GM12878 (cell line): Measurements from ENCODE around the gene MAP3K10. TPM values are rescaled to one million over a fixed set of nuclear protein-coding genes. Genes with fewer than 3 reads are reported as not detected.

Source experiments
- ATAC-seq: fragments of 200-7000 bp; cut with Tn5 transposase; 3 replicates; pipeline ENCODE4 v1.9.1; 2020; ENCODE audit warnings: mild to moderate bottlenecking, moderate library complexity
- BruUV-seq: library from RNA; stranded (reverse); fragments of 400-500 nt; replicated peaks from 2 replicates; lab custom pipeline; 2021; lab: Mats Ljungman, UMichigan
- CTCF ChIA-PET: fragments of 300-600 bp; sonication (Branson Sonifier 250); formaldehyde crosslinking; extraction: SDS; loops from one replicate; lab custom pipeline; 2021; ENCODE audit warnings: inconsistent platforms; lab: Yijun Ruan, JAX
- POLR2A ChIA-PET: fragments of 350-600 bp; formaldehyde crosslinking; extraction: SDS; loops from one replicate; lab custom pipeline; 2021; ENCODE audit warnings: inconsistent platforms; lab: Charles Lee
- RAD21 ChIA-PET: fragments of 300-600 bp; sonication (Branson Sonifier 250); formaldehyde crosslinking; loops from one replicate; lab custom pipeline; 2023; ENCODE audit warnings: antibody characterized with exemption; ENCODE audit not compliant: unreplicated experiment; lab: Charles Lee
- SMC1A ChIA-PET: fragments of 300-600 bp; sonication (Branson Sonifier 250); formaldehyde crosslinking; loops from one replicate; lab custom pipeline; 2023; ENCODE audit not compliant: unreplicated experiment, uncharacterized antibody; lab: Charles Lee
- DNase-seq: peaks from one replicate; pipeline ENCODE4 v3.0.0-alpha.2; 2011; ENCODE audit warnings: low read depth, low spot score
- FAIRE-seq: peaks from 3 replicates; lab custom pipeline; 2011; peaks lifted over from hg19 to GRCh38; lab: Jason Lieb, UNC
- H2AFZ ChIP-seq: 2 replicates; pipeline ENCODE4 v1.6.0; 2011; ENCODE audit warnings: low read depth, low read length, control low read depth; ENCODE audit not compliant: control insufficient read depth
- H3K27ac ChIP-seq: 2 replicates; pipeline ENCODE4 v1.5.1; 2011; ENCODE audit warnings: control low read depth; ENCODE audit not compliant: control insufficient read depth, insufficient read depth
- H3K27me3 ChIP-seq, 2 experiments: replicated peaks in 1 of 2; 2 replicates each; pipeline versions ENCODE4 v1.6.0 to v1.6.1; 2011; ENCODE audit warnings: low read length in 1 of 2; ENCODE audit not compliant: control insufficient read depth in 2 of 2, insufficient read depth in 2 of 2
- H3K36me3 ChIP-seq, 2 experiments: 2 replicates each; pipeline ENCODE4 v1.5.1; 2011; ENCODE audit warnings: low read length in 1 of 2; ENCODE audit not compliant: control insufficient read depth in 2 of 2, insufficient read depth in 2 of 2
- H3K4me1 ChIP-seq: 2 replicates; pipeline ENCODE4 v1.6.1; 2011; ENCODE audit warnings: mild to moderate bottlenecking, low read length, moderate library complexity, mixed read lengths; ENCODE audit not compliant: control insufficient read depth, insufficient read depth
- H3K4me2 ChIP-seq: 2 replicates; pipeline ENCODE4 v1.6.0; 2011; ENCODE audit warnings: control low read depth; ENCODE audit not compliant: control insufficient read depth, insufficient read depth
- H3K4me3 ChIP-seq: fragments of 200-600 bp; sonication (generic); 2 replicates; pipeline ENCODE4 v1.5.1; 2016
- H3K79me2 ChIP-seq: 2 replicates; pipeline ENCODE4 v1.6.0; 2011; ENCODE audit warnings: low read length; ENCODE audit not compliant: control insufficient read depth, insufficient read depth
- H3K9ac ChIP-seq: 2 replicates; pipeline ENCODE4 v1.8.0; 2011; ENCODE audit warnings: low read length, control low read depth, mixed read lengths; ENCODE audit not compliant: control insufficient read depth, insufficient read depth
- H3K9me3 ChIP-seq: replicated peaks from 3 replicates; pipeline ENCODE4 v1.5.1; 2011; ENCODE audit warnings: mild to moderate bottlenecking, low read length; ENCODE audit not compliant: control insufficient read depth, insufficient read depth
- H4K20me1 ChIP-seq: 2 replicates; pipeline ENCODE4 v1.6.0; 2011; ENCODE audit not compliant: control insufficient read depth, insufficient read depth
- E2F4 ChIP-seq: IDR thresholded peaks from 2 replicates; pipeline ENCODE4 v1.6.1; 2012; ENCODE audit warnings: low read depth, low read length, improper control_type of control experiment
- ETV6 ChIP-seq, 2 experiments: fragments of 450-650 bp in 1 of 2; IDR thresholded peaks in 1 of 2; conservative IDR thresholded peaks in 1 of 2; 2 replicates each; pipeline ENCODE4 v1.6.1; 2014; ENCODE audit warnings: antibody characterized with exemption in 1 of 2, borderline replicate concordance in 1 of 2, low read depth in 1 of 2, mild to moderate bottlenecking in 1 of 2, moderate library complexity in 1 of 2
- FOS ChIP-seq: IDR thresholded peaks from 3 replicates; pipeline ENCODE4 v1.6.1; 2011; ENCODE audit warnings: borderline replicate concordance; ENCODE audit not compliant: insufficient read length; ENCODE audit errors: extremely low read depth
- HSF1 ChIP-seq: fragments of 150-350 bp; IDR thresholded peaks from 2 replicates; pipeline ENCODE4 v1.6.1; 2014; ENCODE audit warnings: mild to moderate bottlenecking, low read depth, low read length
- MTA2 ChIP-seq: fragments of 450-650 bp; IDR thresholded peaks from 2 replicates; pipeline ENCODE4 v1.6.1; 2016; ENCODE audit warnings: low read depth, mild to moderate bottlenecking, moderate library complexity
- NR2C1 ChIP-seq: fragments of 450-650 bp; IDR thresholded peaks from 2 replicates; pipeline ENCODE4 v1.6.1; 2017; ENCODE audit warnings: antibody characterized with exemption, mild to moderate bottlenecking, moderate library complexity
- NRF1 ChIP-seq: conservative IDR thresholded peaks from 2 replicates; pipeline ENCODE4 v1.6.1; 2011; ENCODE audit warnings: mild to moderate bottlenecking, low read depth, low read length, improper control_type of control experiment
- PAX5 ChIP-seq: IDR thresholded peaks from 2 replicates; pipeline ENCODE4 v1.6.1; 2011; ENCODE audit warnings: low read depth, low read length, borderline replicate concordance
- RELA ChIP-seq: fragments of 450-650 bp; IDR thresholded peaks from 2 replicates; pipeline ENCODE4 v1.8.0; 2014; ENCODE audit warnings: borderline replicate concordance; ENCODE audit not compliant: partially characterized antibody
- SRF ChIP-seq, 2 experiments: IDR thresholded peaks; 2 replicates each; pipeline ENCODE4 v1.6.1; 2011; ENCODE audit warnings: low read depth in 2 of 2, low read length in 2 of 2, mild to moderate bottlenecking in 1 of 2, moderate library complexity in 1 of 2
- YBX1 ChIP-seq: fragments of 450-650 bp; IDR thresholded peaks from 2 replicates; pipeline ENCODE4 v1.6.1; 2016; ENCODE audit warnings: antibody characterized with exemption
- ZBED1 ChIP-seq: IDR thresholded peaks from 2 replicates; pipeline ENCODE4 v1.6.1; 2016; ENCODE audit warnings: borderline replicate concordance
- ZNF217 ChIP-seq: fragments of 450-650 bp; IDR thresholded peaks from 2 replicates; pipeline ENCODE4 v1.6.1; 2017; ENCODE audit warnings: antibody characterized with exemption, mild to moderate bottlenecking
- ZNF24 ChIP-seq: fragments of 450-650 bp; IDR thresholded peaks from 2 replicates; pipeline ENCODE4 v1.6.1; 2017; ENCODE audit warnings: antibody characterized with exemption, mild to moderate bottlenecking
- ZNF274 ChIP-seq: IDR thresholded peaks from one replicate; pipeline ENCODE4 v1.8.0; 2011; ENCODE audit not compliant: insufficient read length, insufficient read depth
- WGBS: methylation state at CpG from one replicate; pipeline ENCODE4 v1.1.6; 2016; ENCODE audit warnings: low lambda C conversion rate; ENCODE audit not compliant: insufficient replicate concordance, insufficient coverage; ENCODE audit errors: missing lambda C conversion rate; 5-methylcytosine and 5-hydroxymethylcytosine counted together
- in situ Hi-C: fragments of 300-500 bp; cut with MboI; formaldehyde crosslinking; loops from 9 replicates; pipeline ENCODE4 v1.14.3; 2018; ENCODE audit warnings: mixed read lengths
- intact Hi-C: fragments of 100-400 bp; cut with micrococcal nuclease; formaldehyde crosslinking; loops from one replicate; pipeline ENCODE4 v1.14.2; 2022; ENCODE audit not compliant: unreplicated experiment
- polyA plus RNA-seq, 11 experiments: library from polyadenylated mRNA; depleted of rRNA in 4 of 11; unstranded in 6 of 11; stranded (reverse) in 5 of 11; fragments of >200 nt; fragmentation: Nextera tagmentation in 4 of 11; fragmentation: Illumina TruSeq in 1 of 11; extraction: Ambion mirVana in 4 of 11; extraction: Trizol in 1 of 11; gene quantifications; 1 replicate in 1 of 11; 2 replicates in 10 of 11; pipeline versions ENCODE4 v1.2.1 to v1.2.3, GENCODE V29; 2011 to 2016; ENCODE audit warnings: inconsistent platforms in 2 of 11, missing spikeins in 2 of 11, low read depth in 1 of 11
- total RNA-seq, 4 experiments: library from RNA; depleted of rRNA in 3 of 4; stranded (reverse); fragments of >200 nt in 3 of 4; fragmentation: Illumina TruSeq in 1 of 4; extraction: Trizol in 1 of 4; gene quantifications; 2 replicates each; pipeline versions ENCODE4 v1.2.1 to v1.2.3, GENCODE V29; 2013 to 2021
- TF ChIP-seq, protein P1 (sequence below): IDR thresholded peaks from 2 replicates; pipeline ENCODE4 v1.6.1; 2012; ENCODE audit warnings: improper control_type of control experiment, low read depth, low read length; ENCODE audit not compliant: insufficient replicate concordance

The MAP3K10 gene
- total and polyA plus RNA-seq, 10 of the 15 experiments (the other 5 are each of a cell fraction or from before 2014, with no cell fraction given) = 0.11 to 16.6 (median 2.6) TPM

GRCh38 chr19:40157059-40157458 lies 34.2 kb upstream of the MAP3K10 start:
- RAD21 ChIA-PET = interaction anchor here (1.4 kb wide), 1 partner anchor 8 kb away, joined by 6 read pairs; no protein-coding TSS in a partner anchor
- no peak for FAIRE-seq
- POLR2A ChIA-PET = interaction anchor here (0.7 kb wide), 1 partner anchor 138 kb away, joined by 5 read pairs; no protein-coding TSS in a partner anchor

More at GRCh38 chr19:40157059-40157458, 34.2 kb upstream of the MAP3K10 start:
- no peaks in the 10 kb centered on the region for H3K27me3 ChIP-seq
- H3K9me3 ChIP-seq = no peaks in the 10 kb centered on the region
- H3K27ac ChIP-seq = no peak overlapping the region
- H3K4me1 ChIP-seq = peaks cover 12% of the 10 kb centered on the region
- no peak overlapping the region for H2AFZ ChIP-seq
- no TSS peak for BruUV-seq
- in situ Hi-C loops (no loop called here), intact Hi-C loops (no loop called here)
- SMC1A ChIA-PET = interaction anchor here (1.4 to 3.5 kb wide), 3 partner anchors 8 to 17 kb away, joined by 3 to 21 read pairs (median 13); no protein-coding TSS in a partner anchor
- no peaks in the 10 kb centered on the region for H4K20me1 ChIP-seq
- no peak for TF ChIP-seq NRF1
- TF ChIP-seq, protein P1, sequence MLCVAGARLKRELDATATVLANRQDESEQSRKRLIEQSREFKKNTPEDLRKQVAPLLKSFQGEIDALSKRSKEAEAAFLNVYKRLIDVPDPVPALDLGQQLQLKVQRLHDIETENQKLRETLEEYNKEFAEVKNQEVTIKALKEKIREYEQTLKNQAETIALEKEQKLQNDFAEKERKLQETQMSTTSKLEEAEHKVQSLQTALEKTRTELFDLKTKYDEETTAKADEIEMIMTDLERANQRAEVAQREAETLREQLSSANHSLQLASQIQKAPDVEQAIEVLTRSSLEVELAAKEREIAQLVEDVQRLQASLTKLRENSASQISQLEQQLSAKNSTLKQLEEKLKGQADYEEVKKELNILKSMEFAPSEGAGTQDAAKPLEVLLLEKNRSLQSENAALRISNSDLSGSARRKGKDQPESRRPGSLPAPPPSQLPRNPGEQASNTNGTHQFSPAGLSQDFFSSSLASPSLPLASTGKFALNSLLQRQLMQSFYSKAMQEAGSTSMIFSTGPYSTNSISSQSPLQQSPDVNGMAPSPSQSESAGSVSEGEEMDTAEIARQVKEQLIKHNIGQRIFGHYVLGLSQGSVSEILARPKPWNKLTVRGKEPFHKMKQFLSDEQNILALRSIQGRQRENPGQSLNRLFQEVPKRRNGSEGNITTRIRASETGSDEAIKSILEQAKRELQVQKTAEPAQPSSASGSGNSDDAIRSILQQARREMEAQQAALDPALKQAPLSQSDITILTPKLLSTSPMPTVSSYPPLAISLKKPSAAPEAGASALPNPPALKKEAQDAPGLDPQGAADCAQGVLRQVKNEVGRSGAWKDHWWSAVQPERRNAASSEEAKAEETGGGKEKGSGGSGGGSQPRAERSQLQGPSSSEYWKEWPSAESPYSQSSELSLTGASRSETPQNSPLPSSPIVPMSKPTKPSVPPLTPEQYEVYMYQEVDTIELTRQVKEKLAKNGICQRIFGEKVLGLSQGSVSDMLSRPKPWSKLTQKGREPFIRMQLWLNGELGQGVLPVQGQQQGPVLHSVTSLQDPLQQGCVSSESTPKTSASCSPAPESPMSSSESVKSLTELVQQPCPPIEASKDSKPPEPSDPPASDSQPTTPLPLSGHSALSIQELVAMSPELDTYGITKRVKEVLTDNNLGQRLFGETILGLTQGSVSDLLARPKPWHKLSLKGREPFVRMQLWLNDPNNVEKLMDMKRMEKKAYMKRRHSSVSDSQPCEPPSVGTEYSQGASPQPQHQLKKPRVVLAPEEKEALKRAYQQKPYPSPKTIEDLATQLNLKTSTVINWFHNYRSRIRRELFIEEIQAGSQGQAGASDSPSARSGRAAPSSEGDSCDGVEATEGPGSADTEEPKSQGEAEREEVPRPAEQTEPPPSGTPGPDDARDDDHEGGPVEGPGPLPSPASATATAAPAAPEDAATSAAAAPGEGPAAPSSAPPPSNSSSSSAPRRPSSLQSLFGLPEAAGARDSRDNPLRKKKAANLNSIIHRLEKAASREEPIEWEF = no peak
- TF ChIP-seq RELA = no peak
- no peak for TF ChIP-seq ZNF274
- no peak for TF ChIP-seq PAX5
- no peak for TF ChIP-seq MTA2
- no peak for TF ChIP-seq ZNF24
- no peak for TF ChIP-seq YBX1
- TF ChIP-seq ZBED1 = no peak
- no peak for TF ChIP-seq ETV6 (conservative IDR thresholded peaks at IDR 0.05 in 1 of 2, IDR thresholded peaks at IDR 0.05 in 1 of 2; ENCODE audit: borderline replicate concordance in 1 of 2, low read depth in 1 of 2)
- TF ChIP-seq NR2C1 = no peak
- no peak for TF ChIP-seq E2F4
- no peak for TF ChIP-seq HSF1
- TF ChIP-seq ZNF217 = no peak
- no peak for TF ChIP-seq SRF (IDR thresholded peaks at IDR 0.05; ENCODE audit: low read depth in 2 of 2, low read length in 2 of 2)
- no peak for TF ChIP-seq FOS
- WGBS = 59% methylated on average over 6 of the region's 6 CpGs
- no peak for ATAC-seq
- H3K36me3 ChIP-seq = no peaks in the 10 kb centered on the region
- no peak overlapping the region for H3K9ac ChIP-seq
- H3K4me3 ChIP-seq = no peak overlapping the region
- no peak overlapping the region for H3K4me2 ChIP-seq
- no peak for DNase-seq
- CTCF ChIA-PET = interaction anchor here (0.7 to 3.2 kb wide), 2 partner anchors 9 to 23 kb away, joined by 3 to 23 read pairs; no protein-coding TSS in a partner anchor
- H3K79me2 ChIP-seq = no peaks in the 10 kb centered on the region
